ENCODE results near the gene RNF144B.

The RNF144B gene

GRCh38 chr6:18431581-18431980, 44.4 kb downstream of the RNF144B start:
- TF ChIP-seq CTCF (IDR thresholded peaks at IDR 0.05; ENCODE audit: extremely low read depth, missing control alignments), result no peak
- no peak for DNase-seq (ENCODE audit: low spot score)

- no peak for DNase-seq (ENCODE audit: low spot score)
Observed at GRCh38 chr6:18432180-18432579, 45.0 kb downstream of the RNF144B start.

GRCh38 chr6:18432619-18433018, 45.5 kb downstream of the RNF144B start:
- no peak for TF ChIP-seq CTCF (IDR thresholded peaks at IDR 0.05; ENCODE audit: extremely low read depth, missing control alignments)
- no peak for DNase-seq (ENCODE audit: low spot score)

More at GRCh38 chr6:18432180-18432579, 45.0 kb downstream of the RNF144B start:
- TF ChIP-seq CTCF (IDR thresholded peaks at IDR 0.05; ENCODE audit: extremely low read depth, missing control alignments), result no peak

- DNase-seq (ENCODE audit: low spot score), result no peak
- no peak for TF ChIP-seq CTCF (IDR thresholded peaks at IDR 0.05; ENCODE audit: extremely low read depth, missing control alignments)
Observed at GRCh38 chr6:18433059-18433458, 45.9 kb downstream of the RNF144B start.

GRCh38 chr6:18436341-18436740, 49.2 kb downstream of the RNF144B start:
- DNase-seq (ENCODE audit: low spot score), result no peak
- no peak for TF ChIP-seq CTCF (IDR thresholded peaks at IDR 0.05; ENCODE audit: extremely low read depth, missing control alignments)

GRCh38 chr6:18439581-18439980, 52.4 kb downstream of the RNF144B start:
- no peak for DNase-seq (ENCODE audit: low spot score)

More at GRCh38 chr6:18439581-18439980, 52.4 kb downstream of the RNF144B start:
- TF ChIP-seq CTCF (IDR thresholded peaks at IDR 0.05; ENCODE audit: extremely low read depth, missing control alignments), result no peak

All from GM20000 (cell line).